Hepatocyte (in vitro differentiated cells): ENCODE data around the gene PTPN6.

ENCODE experiments used
- EZH2phosphoT487 ChIP-seq: fragments of 200-600 bp; sonication (generic); IDR thresholded peaks from one replicate; pipeline ENCODE4 v1.6.1; 2018; ENCODE audit warnings: antibody characterized with exemption, mild to moderate bottlenecking, low read depth, moderate library complexity; ENCODE audit not compliant: unreplicated experiment, severe bottlenecking
- TF ChIP-seq, protein P1 (sequence below): fragments of 200-600 bp; sonication (generic); IDR thresholded peaks from 2 replicates; pipeline ENCODE4 v1.5.1; 2016; ENCODE audit warnings: antibody characterized with exemption, mild to moderate bottlenecking; ENCODE audit not compliant: poor library complexity

GRCh38 chr12:6943389-6943721 is 7.8 kb upstream of the PTPN6 start:
- TF ChIP-seq, protein P1, sequence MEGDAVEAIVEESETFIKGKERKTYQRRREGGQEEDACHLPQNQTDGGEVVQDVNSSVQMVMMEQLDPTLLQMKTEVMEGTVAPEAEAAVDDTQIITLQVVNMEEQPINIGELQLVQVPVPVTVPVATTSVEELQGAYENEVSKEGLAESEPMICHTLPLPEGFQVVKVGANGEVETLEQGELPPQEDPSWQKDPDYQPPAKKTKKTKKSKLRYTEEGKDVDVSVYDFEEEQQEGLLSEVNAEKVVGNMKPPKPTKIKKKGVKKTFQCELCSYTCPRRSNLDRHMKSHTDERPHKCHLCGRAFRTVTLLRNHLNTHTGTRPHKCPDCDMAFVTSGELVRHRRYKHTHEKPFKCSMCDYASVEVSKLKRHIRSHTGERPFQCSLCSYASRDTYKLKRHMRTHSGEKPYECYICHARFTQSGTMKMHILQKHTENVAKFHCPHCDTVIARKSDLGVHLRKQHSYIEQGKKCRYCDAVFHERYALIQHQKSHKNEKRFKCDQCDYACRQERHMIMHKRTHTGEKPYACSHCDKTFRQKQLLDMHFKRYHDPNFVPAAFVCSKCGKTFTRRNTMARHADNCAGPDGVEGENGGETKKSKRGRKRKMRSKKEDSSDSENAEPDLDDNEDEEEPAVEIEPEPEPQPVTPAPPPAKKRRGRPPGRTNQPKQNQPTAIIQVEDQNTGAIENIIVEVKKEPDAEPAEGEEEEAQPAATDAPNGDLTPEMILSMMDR: no peak
- no peak for TF ChIP-seq EZH2phosphoT487
